Measurements from ENCODE around the gene RUBCNL.

The RUBCNL gene

GRCh38 chr13:46340011-46340410 is 47.0 kb downstream of the RUBCNL start:
- no peak for DNase-seq

- DNase-seq = no peak
Measured at GRCh38 chr13:46339035-46339666, 47.9 kb downstream of the RUBCNL start.

DNA sequence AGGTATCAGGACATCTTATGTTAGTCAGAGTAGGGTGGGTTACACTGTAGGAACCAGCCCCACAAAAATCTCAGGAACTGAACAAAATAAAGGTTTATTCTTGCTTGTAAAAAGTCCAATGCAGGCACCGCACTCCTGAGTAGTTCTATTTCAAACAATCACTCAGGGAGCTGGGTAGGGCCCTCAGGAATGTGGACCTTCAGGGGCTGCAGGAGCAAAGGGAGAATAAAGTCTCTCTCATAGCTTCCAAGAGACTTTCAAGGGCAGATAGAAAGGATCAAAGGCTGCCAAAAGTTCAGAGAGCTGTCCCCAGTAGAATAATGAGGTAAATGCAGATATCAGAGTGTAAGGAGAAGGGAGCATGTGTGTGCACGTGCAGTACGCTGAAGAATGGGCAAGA is 49.4 kb downstream of the RUBCNL start:
- no peak for DNase-seq

- no peak for DNase-seq
Measured at GRCh38 chr13:46334035-46334822, 52.8 kb downstream of the RUBCNL start.

DNA sequence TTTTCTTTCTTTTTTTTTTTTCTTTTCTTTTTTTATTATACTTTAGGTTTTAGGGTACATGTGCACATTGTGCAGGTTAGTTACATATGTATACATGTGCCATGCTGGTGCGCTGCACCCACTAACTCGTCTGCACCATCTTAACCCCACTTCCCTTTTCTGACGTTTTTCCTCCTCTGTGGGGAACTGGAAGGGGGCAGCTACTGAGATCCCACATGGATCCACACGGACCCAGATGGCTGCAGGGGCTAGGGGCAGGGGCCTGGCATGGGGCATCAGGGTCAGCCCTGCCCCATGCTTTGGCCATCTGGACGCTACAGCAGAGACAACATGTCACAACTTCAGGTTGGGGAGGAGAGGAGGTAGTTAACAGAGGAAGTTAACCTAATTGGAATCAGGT is 54.3 kb downstream of the RUBCNL start:
- DNase-seq = no peak

GRCh38 chr13:46329624-46330023 is 57.4 kb downstream of the RUBCNL start:
- no peak for DNase-seq

- DNase-seq = no peak
Measured at GRCh38 chr13:46327246-46327645, 59.8 kb downstream of the RUBCNL start.

DNA sequence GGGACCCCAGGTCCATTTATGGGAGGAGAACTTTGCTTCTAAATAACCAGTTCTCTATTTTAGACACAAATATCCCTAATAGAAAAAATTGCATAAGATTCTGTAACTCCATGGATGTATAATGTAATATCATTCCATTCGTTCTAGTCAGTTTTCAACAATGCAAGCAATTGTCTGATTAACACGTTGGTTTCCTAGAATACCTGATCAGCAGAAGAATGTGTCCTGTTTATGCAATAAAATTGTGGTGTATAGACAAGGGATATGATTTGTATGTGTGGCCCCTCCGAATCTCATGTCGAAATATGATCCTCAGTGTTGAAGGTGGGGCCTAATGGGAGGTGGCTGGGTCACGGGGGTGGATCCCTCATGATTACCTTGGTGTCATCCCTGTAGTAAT is 62.1 kb downstream of the RUBCNL start:
- DNase-seq = no peak

GRCh38 chr13:46321494-46322225 is 65.4 kb downstream of the RUBCNL start:
- DNase-seq = peak; percentile 78

DNA sequence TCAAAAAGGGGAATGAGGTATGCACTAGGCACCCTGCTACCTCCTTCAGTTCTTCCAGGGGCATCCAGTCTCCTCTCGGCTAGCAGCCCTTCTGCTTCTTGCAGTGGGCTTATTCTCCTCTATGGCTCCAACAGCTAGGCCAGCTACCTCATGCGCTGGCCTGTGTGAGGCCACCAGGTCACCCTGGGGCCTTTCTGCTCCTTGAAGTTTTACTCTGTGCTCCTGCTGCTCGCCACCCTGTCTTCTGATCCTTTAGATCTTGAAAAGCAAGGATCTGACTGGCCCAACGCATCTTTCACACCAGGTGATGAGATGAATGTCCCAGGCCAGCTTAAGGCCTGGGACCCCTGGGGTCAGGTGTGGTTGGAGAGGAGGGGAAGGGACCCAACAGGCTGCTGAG is 66.2 kb downstream of the RUBCNL start:
- no peak for DNase-seq

DNA sequence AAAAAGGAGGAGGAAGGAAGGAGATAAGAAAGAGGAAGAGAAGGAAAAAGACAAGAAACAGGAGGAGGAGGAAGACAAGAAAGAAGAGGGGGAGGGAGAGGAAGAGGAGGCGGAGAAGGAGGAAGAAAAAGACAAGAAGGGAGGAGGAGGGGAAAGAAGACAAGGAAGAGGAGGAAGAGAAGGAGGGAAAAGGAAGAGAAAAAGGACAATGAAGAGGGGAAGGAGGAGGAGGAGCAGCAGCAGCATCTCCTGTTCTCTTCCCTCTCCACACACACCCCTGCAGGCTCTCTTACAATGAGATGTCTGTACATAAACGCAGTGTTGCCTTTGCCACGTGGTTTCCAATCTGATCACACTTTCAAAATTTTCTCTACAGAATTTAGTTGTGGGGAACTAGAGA is 66.6 kb downstream of the RUBCNL start:
- DNase-seq = no peak

- no peak for DNase-seq
Measured at GRCh38 chr13:46318986-46319385, 68.1 kb downstream of the RUBCNL start.

DNA sequence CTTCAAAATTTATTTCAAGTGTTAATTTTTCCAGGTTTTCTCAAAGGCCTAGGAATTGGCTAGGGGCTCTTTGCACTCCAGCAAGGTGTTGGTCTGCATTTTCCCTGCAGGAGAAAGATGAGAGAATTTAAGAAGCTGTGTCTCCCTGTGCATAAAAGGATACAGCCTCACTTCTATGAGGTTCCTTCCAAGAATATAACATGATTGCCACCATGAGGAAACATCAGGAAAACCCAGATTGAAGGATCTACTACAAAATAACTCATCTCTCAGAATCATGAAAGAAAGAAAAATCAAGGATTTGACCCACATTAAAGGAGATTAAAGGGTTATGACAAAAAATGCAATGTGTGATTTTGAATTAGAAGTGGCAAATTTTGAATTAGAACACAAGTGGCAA is 69.9 kb downstream of the RUBCNL start:
- no peak for DNase-seq

GRCh38 chr13:46315491-46316075 is 71.5 kb downstream of the RUBCNL start:
- no peak for DNase-seq

DNA sequence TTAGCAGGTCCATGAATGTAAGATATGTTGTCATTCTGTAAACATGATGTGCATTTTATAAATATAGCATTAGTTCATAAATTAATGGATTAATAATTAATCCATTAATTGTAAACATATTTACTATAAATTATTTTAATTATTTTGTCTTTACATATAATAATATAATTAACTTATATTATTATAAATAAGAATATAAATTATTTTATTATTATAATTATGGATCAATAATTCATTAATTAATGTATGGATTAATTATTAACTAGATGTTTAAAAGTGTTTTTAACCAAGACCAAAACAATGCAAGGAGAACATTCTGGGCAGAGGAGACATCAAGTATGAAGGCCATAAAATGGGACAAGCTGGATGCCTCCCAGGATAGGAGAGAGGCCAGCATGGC is 72.0 kb downstream of the RUBCNL start:
- no peak for DNase-seq

GRCh38 chr13:46314587-46314986 is 72.5 kb downstream of the RUBCNL start:
- DNase-seq = no peak

DNA sequence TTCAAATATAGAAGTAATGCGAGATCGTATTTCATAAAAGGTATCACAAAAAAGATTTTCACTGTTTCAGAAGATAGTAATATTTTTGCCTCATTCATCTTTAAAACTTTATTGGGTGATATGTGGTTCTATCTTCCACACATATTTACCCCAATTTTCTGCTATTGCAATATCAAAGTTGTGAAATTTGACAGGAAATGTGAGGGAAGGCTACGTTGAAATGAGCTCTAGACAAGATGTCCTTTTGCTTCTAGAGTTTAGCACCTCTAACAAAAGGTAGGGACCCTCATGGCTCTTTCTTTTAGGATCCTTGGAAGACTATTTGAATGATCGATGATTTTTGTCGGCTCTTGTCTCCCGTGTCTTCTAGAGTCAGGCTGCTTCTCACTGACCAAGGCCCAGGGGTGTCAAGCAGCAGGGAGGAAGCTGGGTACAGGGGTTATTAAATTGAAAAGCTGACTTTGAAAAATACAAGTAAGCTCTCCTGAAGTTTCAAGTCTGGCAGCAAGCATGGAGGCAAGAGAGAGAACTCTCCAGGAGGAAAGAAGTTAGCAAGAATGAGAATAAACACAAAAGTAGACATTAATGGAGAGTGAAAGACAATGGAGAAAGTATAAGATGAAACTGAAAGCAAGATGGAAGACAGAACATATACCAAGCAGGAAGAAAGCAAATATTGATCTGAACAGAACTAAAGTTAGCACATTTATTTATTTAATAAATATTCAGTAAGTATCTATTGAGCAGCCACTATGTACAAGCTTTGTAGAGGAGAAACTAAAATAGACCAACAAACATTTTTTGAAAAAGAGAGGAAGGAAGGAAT is 73.4 kb downstream of the RUBCNL start:
- DNase-seq = no peak

DNA sequence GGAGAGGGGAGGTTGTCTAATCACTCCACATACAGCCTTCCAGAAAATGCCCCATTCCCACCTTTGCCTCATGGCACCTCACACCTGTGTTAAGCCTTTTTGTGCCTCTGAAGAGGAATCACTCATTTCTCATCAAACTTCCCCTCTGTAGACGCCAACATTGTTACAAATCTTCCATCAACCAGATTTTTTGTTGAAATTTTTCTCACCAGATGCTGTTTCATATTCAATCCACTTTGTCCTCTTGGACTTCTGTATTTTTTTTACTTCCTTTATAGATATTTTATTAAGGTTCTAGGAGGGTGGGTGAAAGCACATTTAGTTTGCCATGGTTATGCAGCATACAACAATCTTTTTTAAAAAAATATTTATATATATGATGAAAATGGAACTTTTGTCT is 74.0 kb downstream of the RUBCNL start:
- DNase-seq = no peak

DNA sequence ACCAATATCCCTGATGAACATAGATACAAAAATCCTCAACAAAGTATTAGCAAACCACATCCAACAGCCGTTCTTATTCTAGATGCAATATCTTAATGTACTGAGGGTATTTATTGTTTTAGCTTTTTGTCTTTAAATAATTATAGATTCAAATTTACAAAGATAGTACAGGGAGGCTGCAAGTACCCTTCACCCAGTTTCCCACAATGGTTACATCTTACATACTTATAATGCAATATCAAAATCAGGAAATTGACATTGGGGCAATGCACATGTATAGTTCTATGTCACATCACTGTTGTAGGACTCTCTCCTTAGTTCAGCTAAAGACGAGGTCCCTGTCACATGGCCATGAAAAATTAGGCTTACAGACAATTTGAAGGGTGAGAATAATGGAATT is 75.8 kb downstream of the RUBCNL start:
- no peak for DNase-seq

DNA sequence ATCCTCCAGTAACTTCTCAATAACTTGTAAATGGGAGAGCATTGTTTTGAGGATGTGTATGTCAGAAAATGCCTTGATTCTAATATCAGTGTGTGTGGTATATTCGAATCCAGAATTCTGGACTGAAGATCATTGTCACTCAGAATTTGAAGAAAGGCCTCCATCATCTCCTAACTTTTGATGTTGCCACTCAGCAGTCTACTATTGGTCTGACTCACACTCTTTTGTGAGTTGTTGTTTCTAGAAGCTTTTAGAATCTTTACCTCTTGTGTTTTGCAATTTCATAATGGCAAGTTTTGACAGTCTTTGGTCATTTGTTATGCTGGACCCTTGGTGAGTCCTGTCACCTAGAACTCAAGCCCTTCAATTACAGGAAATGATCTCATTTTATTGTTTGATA is 77.0 kb downstream of the RUBCNL start:
- no peak for DNase-seq

GRCh38 chr13:46307554-46307953 is 79.5 kb downstream of the RUBCNL start:
- no peak for DNase-seq

- no peak for DNase-seq
Measured at GRCh38 chr13:46304546-46304945, 82.5 kb downstream of the RUBCNL start.
